ENCODE data around the gene NMD3. TPM values are rescaled to one million over a fixed set of nuclear protein-coding genes. Genes with fewer than 3 reads are reported as not detected.
"Not testable (repeated sequence)": the region's sequence is repeated elsewhere in the genome, so short reads cannot be mapped to it uniquely, and the experiment has no call there.

Gene NMD3
- total and polyA plus RNA-seq, 9 of the 15 experiments (the other 6 are each of a cell fraction or from before 2014, with no cell fraction given) = 63.5 to 178 (median 111) TPM

DNA sequence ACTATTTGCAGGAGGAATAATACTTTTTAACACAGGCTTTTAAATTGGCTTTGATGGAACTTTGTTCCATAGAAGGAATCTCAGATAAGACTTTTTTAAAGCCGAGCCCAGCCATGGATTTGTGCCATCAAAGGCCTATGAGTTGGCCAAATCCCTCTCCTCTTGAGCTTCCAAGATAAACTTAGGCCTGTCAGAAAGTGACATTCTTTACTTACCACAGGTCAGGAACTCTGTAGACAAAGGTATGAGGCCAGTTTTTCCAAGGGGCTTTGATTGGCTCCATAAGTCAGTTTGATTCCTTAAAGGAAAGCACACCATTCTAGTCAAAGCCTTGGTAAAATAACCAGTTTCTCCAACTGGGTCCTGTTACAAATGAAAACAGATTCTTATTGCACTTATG, 39.7 kb upstream of the NMD3 start:
- CTCF ChIA-PET (ENCODE audit: low intra/inter-chr PET ratio); H3K4me2 ChIP-seq (ENCODE audit: insufficient read depth, low read length); DNase-seq (ENCODE audit: extremely low read depth in 1 of 4, low spot score in 3 of 4); H3K9me1 ChIP-seq (ENCODE audit: control insufficient read depth, insufficient read depth, low read length); H2AFZ ChIP-seq (ENCODE audit: low read depth, low read length); FAIRE-seq; H3K9ac ChIP-seq (ENCODE audit: insufficient read depth in 1 of 2, low read depth in 2 of 2, low read length in 2 of 2); H3K4me3 ChIP-seq; H3K36me3 ChIP-seq (ENCODE audit: control insufficient read depth, insufficient read depth, low read length); intact Hi-C loops (cut with micrococcal nuclease); H3K79me2 ChIP-seq (ENCODE audit: control insufficient read depth, insufficient read depth, low read length); H3K9me3 ChIP-seq (replicated peaks; ENCODE audit: control insufficient read depth, insufficient read depth, low read depth, low read length); ATAC-seq; H3K27ac ChIP-seq (ENCODE audit: extremely low read depth, low read depth, low read length); H4K20me1 ChIP-seq (replicated peaks; ENCODE audit: control insufficient read depth, insufficient read depth, low read length); POLR2A ChIA-PET; in situ Hi-C loops (cut with MboI); BruUV-seq (replicated peaks); H3K4me1 ChIP-seq (replicated peaks in 1 of 2; ENCODE audit: control insufficient read depth in 2 of 2, insufficient read depth in 2 of 2, low read length in 2 of 2); H3K27me3 ChIP-seq (ENCODE audit: control insufficient read depth in 2 of 2, insufficient read depth in 2 of 2, low read length in 2 of 2): not testable (repeated sequence)
- WGBS (ENCODE audit: insufficient coverage, low coverage, missing lambda C conversion rate) = 0% methylated on average over 1 of the region's 1 CpG

DNA sequence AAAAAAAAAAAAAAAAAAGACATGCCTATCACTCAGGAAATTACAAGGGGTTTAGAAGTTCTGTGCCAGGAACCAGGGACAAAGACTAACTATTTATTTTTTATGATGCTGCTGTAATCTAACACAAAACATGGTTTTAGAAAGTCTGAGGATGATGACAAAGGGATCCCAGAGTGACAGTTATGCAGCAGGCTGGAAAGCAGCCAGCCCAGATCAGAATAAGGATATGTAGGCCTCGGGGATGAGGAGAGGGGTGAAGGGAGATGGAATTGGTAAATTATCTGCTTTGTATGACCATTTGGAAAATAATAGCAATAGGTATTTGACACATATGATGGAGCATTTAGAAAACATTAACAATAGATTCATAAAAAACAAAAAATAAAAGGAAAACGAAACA, 34.1 kb upstream of the NMD3 start:
- BruUV-seq (replicated peaks) = no TSS peak
- H3K4me1 ChIP-seq (replicated peaks in 1 of 2; ENCODE audit: control insufficient read depth in 2 of 2, insufficient read depth in 2 of 2, low read length in 2 of 2) = no peaks in the 10 kb centered on the region
- FAIRE-seq (no peak), ATAC-seq (no peak), DNase-seq (ENCODE audit: extremely low read depth in 1 of 4, low spot score in 3 of 4) (no peak)
- peak; percentile 23; the same call in 1 of the 2 replicates for TF ChIP-seq NFIC (IDR thresholded peaks at IDR 0.05)
- TF ChIP-seq, protein P1, sequence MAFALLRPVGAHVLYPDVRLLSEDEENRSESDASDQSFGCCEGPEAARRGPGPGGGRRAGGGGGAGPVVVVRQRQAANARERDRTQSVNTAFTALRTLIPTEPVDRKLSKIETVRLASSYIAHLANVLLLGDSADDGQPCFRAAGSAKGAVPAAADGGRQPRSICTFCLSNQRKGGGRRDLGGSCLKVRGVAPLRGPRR (CRISPR knock-in tag; IDR thresholded peaks at IDR 0.05) = no peak
- no peaks in the 10 kb centered on the region for H3K36me3 ChIP-seq (ENCODE audit: control insufficient read depth, insufficient read depth, low read length)
- no peak overlapping the region for H2AFZ ChIP-seq (ENCODE audit: low read depth, low read length)
- H3K4me3 ChIP-seq = no peak overlapping the region
- 0% methylated on average over 2 of the region's 2 CpGs for WGBS (ENCODE audit: insufficient coverage, low coverage, missing lambda C conversion rate)
- H3K27me3 ChIP-seq (ENCODE audit: control insufficient read depth in 2 of 2, insufficient read depth in 2 of 2, low read length in 2 of 2) = no peaks in the 10 kb centered on the region
- no peaks in the 10 kb centered on the region for H4K20me1 ChIP-seq (replicated peaks; ENCODE audit: control insufficient read depth, insufficient read depth, low read length)
- H3K9me3 ChIP-seq (replicated peaks; ENCODE audit: control insufficient read depth, insufficient read depth, low read depth, low read length) = no peaks in the 10 kb centered on the region
- no peak overlapping the region for H3K4me2 ChIP-seq (ENCODE audit: insufficient read depth, low read length)
- CTCF ChIA-PET (ENCODE audit: low intra/inter-chr PET ratio) = no interaction called here
- intact Hi-C loops (cut with micrococcal nuclease) = no loop called here
- no peaks in the 10 kb centered on the region for H3K9me1 ChIP-seq (ENCODE audit: control insufficient read depth, insufficient read depth, low read length)
- no peak overlapping the region for H3K27ac ChIP-seq (ENCODE audit: extremely low read depth, low read depth, low read length)
- in situ Hi-C loops (cut with MboI) = no loop called here
- H3K79me2 ChIP-seq (ENCODE audit: control insufficient read depth, insufficient read depth, low read length) = no peaks in the 10 kb centered on the region
- no peak overlapping the region for H3K9ac ChIP-seq (ENCODE audit: insufficient read depth in 1 of 2, low read depth in 2 of 2, low read length in 2 of 2)
- POLR2A ChIA-PET = no interaction called here
